NCI-H345 (cell line): ENCODE results near the gene EIF3F.
A peak's percentile ranks its signal among the peaks of the same experiment; 100 is the strongest.

Source experiments
- DNase-seq: peaks from one replicate; lab custom pipeline; 2025; lab: John Stamatoyannopoulos, UW

The EIF3F gene, protein sequence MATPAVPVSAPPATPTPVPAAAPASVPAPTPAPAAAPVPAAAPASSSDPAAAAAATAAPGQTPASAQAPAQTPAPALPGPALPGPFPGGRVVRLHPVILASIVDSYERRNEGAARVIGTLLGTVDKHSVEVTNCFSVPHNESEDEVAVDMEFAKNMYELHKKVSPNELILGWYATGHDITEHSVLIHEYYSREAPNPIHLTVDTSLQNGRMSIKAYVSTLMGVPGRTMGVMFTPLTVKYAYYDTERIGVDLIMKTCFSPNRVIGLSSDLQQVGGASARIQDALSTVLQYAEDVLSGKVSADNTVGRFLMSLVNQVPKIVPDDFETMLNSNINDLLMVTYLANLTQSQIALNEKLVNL

DNA sequence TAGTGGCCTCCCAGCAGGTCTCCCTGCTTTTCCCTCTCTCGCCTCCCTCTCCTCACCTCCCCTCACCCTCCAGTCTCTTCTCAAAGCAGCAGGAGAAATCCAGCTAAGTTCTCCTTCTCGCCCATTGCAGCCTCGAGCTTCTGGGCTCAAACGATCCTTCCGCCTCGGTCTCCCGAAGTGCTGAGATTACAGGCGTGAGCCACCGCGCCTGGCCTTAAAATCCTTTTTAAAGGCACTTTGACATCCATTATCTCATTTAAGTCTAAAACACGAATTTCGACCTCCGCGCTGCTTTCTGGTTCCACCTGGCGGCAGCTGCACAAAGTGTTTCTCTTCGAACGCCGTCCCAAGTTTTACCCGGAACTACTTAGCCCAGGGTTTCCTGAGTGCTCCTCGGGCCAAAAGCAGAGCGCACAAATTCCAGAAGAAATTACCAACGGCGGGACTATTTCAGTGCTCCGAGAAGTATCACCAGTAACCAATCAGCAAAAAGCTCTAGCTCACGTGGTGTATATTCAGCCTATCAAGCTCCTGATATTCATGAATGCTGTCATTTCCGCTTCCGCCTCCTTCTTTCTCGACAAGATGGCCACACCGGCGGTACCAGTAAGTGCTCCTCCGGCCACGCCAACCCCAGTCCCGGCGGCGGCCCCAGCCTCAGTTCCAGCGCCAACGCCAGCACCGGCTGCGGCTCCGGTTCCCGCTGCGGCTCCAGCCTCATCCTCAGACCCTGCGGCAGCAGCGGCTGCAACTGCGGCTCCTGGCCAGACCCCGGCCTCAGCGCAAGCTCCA is at the start of gene EIF3F:
Gene EIF3F (plus strand): TSS at position 570 of the 792 bp plus-strand sequence. CDS start 16 bp downstream, at position 586.
- DNase-seq, result peak; percentile 100

DNA sequence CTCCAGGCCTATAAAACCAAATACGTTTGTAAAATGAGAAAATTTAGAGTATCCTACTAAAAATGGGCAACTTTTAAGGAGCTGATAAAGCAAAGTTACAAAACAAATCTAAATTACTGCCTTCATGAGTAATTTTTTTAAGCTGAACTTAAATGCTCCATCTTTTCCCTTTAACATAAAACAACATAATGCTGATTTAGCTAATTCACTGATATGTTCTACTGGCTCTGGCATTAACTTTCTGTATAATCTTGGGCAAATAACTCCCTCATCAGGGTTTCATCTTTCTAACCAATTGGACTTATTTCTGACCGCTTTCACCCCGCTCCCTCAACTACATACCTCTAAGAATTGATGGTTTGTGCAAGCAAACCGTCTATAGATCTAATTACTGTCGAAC is 46.0 kb upstream of the EIF3F start:
- no peak for DNase-seq

DNA sequence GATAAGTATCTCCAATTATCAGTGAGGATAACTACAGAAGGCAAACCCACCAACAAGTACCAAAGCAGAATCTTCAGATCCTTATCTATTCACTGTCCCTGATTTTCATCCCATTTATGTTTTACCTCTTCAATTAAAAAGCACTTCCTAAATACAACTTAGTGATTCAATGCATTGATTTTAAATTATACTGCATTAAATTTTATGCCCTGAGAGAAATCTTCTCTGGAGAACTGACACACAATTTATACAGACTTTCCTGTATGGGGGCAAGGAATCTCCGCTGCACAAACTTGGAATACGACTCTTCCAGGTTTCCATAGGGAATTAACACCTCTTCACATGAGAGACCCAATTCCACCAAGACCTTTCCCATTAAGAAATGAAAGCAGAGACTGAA is 45.5 kb upstream of the EIF3F start, which contains the start of gene OR10A3:
Gene OR10A3 (minus strand): TSS at position 101 of the 400 bp plus-strand sequence. CDS start 2,188 bp downstream, outside the sequence.
- DNase-seq, result no peak

DNA sequence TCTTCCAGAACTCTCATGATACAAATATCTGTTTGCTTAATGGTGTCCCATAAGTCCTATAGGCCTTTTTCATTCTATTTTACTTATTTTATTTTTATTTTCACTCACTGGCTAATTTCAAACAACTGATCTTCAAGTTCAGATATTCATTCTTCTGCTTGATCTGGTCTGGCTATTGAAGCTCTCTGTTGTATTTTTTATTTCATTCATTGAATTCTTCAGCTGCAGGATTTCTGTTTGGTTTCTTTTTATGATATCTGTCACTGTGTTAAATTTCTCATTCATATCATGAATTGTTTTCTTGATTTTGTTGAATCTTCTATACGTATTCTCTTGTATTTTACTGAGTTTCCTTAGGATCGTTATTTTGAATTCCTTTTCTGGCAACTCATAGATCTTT is 43.0 kb upstream of the EIF3F start:
- DNase-seq, result no peak

DNA sequence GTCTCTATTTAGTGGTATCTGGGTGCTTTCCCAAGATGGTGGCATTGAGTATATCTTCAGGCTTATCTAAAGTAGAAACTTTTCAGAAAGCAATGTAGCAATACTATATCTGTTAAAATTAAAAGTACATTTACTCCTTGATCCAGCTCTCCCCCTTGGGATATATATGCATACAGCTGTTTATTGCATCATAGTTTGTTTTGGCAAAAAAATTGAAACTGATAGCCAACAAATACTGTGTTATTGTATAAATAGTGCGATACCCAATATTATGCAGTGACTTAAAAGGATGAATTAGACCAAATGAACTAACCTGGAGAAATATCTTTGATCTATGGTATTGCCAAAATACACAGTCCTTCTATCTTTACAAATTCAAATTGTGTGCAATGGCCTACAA is 37.2 kb upstream of the EIF3F start:
- no peak for DNase-seq

DNA sequence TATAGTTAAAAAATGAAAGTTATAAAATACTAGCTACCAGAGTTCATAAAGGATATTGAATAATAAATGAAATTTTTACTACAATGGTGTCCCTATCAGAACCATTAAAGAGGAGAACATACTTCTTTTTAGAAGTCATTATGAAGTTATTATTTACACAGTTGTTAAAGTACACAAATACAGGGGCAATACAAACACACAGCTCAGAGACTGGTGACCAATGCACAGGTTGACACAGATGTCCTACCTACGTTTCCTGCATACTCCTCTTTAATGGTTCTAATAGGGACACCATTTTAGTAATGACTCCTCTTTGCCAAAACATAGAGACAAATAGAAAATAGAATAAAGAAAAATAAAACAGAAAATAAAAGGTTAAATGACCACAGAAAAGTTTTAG is 31.9 kb upstream of the EIF3F start:
- no peak for DNase-seq

DNA sequence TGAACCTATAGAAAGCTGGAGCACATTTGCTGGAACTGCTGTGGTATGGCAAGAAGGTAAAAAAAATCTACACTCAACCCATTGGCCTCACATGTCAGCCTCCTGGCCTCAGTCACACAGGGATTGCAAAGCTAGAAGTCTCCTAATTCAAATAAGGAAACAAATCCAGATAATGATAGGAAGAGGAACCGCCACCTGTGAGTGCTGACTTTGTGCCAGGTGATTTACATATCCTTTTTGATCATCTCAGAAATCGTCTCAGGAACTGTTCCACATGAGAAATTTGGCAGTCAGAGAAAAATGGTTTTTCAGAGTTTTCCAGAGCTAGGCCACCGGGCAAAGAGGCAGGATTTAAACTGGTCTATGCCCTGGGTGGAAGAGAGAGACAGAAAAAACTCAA is 22.9 kb upstream of the EIF3F start:
- DNase-seq, result no peak

DNA sequence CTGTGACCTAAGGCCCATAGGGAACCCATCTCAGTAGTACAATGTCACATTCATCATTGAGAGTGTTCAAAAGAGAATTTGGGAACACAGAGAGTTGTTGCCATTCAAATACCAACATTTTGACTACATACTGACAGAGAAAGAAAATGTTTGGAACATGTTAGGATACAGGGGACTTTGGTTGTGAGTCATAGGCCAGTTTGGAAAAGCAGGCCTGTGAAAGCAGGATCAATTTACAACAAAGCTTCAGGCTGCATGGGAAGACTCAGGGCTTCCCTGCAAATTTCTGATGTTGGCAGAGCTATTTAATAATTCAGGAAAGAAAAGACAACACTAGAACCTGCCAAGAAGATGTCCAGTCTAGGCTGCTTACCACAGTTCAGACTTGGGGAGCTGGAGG is 22.3 kb upstream of the EIF3F start:
- no peak for DNase-seq

DNA sequence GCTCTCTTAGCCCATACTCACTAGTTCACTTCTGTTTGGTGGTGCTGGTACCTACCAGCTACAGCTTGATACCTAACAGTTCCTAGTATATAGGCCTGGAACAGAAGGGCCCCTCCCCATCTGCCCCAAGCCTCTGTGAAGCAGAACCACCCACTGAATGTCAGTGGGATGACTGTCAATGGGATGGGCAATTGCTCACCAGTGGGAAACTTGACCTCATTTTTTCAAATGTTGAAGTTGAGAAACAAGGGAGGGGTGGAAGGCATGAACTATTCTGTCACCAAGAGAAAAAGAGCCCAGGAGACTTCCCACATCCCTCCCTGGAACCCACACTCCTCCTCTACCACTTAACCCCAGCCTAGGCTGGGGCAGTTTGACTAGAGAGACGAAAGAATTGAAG is 21.8 kb upstream of the EIF3F start, which contains the start of gene NLRP10:
Gene NLRP10 (minus strand): TSS at position 62 of the 400 bp plus-strand sequence. CDS start 1,952 bp downstream, outside the sequence.
- DNase-seq, result no peak

DNA sequence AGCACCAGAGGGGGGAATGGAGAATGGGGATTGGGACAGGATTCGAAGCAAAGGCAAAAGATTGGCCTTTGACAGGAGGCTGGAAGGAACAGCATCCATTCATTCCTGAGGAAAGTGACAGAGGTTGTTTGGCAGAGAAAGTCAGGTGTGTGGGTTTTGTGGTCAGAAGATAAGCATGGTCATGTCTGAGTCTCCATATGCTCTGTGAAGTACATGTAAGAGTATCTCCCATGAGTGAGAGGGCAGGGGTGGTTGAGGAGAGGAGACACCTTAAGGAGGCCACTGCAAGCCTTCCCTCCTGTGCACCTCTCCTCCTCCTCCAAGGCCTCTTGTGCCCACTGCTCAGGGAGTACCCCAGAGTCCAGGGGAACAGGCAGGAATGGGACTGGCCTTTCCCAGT is 20.0 kb upstream of the EIF3F start:
- no peak for DNase-seq

DNA sequence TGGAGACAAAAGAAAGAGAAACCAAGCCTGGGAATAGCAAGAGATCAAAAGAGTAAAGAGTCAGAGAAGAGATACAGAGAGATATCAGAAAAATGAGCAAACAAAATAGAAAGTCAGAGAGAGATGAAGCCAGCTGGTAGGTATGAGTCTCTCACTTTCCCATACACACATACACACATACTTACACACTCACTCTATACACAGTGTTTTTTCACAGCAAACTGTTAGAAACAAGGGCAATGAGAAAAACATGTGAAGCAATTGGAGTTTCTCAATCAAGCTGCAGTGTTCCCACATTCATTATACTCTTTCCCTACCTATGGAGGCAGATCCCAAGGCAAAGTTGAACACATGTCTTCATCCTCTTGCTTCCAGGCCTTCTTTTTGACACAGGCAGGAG is 19.3 kb upstream of the EIF3F start:
- no peak for DNase-seq

DNA sequence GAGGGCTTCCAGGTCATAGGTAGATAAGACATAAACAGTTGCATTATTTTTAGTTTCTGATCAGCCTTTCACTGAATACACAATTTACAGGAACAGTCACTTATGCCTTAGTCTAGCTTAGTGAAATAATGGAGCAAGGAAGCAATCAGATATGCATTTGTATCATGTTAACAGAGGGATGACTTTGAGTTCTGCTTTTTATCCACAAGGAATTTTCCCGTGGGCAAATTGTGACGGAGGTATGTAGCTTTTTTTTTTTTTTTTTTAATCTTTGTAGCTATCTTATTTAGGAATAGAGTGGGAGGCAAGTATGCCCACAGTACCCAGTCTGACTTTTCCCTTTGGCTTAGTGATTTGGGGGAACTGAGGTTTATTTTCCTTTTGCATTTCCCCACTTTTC is 18.5 kb upstream of the EIF3F start:
- DNase-seq, result no peak

DNA sequence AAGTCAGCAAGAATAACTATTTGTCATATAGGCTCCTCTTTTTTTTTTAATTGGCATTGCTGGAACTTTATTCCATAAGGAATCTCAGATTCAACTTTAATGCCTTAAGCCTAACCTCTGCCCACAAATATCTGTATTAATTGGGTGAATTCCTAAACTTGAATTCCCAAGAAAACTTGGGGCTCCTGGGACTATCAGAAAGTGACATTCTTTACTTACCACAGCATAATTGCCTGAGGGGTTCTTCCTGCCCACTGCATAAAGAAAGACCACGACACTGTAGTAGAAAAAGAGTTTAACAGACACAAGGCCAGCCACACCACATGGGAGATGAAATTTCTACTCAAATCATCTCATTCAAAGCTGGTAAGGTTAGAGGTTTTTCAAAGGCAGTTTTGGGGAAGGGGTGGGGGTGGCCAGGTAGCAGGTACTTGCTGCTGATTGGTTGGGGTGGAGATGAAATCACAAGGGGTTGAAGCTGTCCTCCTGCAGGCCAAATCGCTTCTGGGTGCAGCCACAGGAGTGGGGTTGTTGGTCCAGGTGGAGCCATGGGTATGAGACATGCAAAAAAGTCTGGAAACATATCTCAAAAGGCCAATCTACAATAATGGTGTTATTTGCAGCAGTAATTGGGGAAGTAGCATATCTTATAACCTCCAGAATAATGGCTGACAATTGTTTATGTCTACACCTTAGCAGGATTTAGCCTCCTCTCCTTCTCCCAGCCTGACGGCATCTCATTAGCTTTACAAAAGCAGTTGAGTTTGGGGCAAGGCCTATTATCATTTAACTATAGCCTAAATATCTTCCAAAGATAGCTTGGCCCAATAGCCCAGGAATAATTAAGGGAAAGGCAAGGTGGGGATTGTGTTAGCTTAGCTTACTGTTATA is 17.1 kb upstream of the EIF3F start:
- no peak for DNase-seq

DNA sequence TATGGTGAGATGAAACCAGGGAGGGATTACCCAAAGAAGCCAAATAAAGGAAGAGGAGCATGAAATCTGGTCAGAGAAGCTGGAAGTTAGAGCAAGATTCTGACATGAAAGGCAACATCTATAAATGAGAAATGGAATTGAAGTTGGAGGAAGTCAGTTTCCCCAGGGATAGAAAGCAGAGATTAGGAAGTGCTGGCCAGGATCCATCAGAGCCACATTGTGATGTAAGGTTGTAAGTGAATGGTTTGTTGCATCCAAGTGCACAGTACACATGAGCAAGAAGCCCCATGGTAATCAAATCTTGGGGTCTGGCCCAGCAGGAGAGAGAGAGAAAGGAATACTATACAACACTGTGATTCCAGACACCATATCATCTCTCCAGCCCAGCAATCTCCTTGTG is 15.3 kb upstream of the EIF3F start:
- no peak for DNase-seq

DNA sequence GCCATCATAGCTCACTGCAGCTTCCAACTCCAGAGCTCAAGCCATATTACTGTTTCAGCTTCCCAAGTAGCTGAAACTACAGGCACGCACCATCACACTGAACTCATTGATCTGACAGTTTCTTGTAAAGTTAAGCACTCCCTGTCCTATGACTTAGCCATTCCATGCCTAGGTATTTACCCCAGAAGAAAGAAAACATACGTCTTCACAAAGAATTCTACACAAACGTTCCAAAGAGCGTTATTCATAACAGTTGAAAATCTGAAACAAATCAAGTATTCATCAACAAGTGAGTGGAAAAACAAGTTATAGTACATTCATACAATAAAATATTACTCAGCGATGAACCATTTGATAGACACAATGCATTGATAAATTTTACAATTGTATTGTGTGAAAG is 14.1 kb upstream of the EIF3F start:
- no peak for DNase-seq

DNA sequence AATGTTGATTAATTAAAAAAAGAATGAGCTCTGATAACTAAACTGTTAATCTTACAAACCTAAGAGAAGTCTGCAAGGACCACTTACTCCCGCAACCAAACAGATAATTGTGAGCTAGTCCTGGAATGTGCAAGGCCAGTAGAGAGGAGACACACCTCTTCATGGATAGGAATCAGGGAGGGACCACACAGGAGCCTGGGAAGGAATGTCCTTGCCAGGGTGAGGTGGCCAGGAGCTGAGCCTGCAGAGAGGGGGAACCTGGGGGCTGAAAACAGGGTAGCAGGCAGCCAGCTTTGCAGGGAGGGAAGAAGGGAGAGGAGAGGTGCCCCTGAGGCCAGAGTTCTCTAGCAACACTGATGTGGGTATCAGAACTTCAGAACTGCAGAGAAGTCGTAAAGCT is 12.5 kb upstream of the EIF3F start:
- no peak for DNase-seq

DNA sequence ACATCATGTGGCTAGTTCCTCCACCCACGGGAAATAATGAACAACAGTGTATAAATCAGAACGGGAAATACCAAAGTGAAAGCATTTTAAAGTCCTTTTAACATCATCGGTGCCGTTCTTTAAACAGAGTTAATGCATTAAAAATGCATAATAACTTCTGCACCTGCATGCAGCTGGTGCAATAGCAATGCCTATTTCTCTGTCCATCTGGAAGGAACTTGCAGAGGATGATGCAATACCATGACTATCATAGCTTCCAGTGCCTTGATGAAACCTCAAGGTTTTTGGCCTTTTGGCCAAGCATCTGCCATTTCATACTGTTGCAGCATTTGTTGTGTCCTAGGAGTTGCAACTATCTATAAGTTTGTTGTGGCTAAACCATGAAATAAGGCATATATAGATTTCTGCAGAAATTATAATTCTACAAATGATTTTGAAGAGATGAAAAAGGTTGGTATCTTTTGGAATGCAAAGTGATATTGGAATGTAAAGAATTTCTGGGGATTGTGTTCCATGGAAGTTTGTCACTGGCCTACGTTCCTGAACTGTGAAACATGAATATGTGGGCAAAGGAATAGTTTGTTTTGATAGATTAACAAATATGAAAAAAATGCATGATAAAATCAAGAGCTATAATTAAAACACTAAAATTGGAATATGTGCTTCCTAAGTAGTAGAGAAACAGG is 9.8 kb upstream of the EIF3F start:
- no peak for DNase-seq

DNA sequence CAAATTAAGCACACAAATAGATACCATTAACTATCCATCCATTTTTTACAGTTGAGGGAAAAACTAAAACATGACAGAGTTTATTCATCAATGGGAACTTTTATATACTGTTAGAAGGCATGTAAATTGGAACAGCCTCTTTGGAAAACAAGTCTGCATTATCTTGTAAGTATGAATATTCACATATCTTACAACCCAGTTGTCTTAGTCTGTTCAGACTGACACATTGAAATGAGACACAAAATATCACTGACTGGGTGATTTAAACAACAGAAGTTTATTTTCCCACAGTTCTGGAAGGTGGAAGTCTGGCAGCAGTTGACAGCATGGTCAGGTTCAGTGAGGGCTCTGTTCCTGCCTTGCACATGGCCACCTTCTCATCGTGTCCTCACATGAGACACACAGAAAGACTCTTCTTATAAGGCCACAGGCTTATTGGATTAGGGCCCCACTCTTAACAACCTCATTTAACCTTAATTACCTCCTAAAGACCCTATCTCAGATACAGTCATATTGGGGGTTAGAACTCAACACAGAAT is 5.4 kb upstream of the EIF3F start:
- no peak for DNase-seq

DNA sequence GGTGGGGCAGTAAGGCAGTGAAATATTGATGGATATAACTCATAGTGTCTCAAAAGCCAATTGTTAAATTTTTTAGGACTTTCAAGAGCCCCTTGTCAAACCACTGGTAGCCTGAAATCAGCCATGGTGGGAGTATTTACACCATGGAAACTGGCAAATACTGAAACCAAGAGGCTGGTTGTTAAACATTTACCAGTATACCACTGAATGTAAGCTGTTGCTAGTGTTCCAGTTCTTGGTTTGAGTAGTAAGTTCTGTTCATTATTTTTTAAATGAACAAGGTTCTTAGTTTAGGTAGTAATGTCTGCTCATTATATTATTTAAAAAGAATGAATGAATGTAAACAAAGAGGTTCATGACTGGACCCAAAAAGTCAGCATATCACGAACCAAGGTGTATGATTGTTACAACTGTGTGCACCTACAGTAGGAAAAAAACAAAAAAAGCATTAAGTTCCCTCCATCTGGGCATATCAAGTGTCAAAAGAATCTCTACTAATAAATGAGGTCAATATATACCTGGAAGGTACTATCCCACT is 4.5 kb upstream of the EIF3F start:
- DNase-seq, result no peak

DNA sequence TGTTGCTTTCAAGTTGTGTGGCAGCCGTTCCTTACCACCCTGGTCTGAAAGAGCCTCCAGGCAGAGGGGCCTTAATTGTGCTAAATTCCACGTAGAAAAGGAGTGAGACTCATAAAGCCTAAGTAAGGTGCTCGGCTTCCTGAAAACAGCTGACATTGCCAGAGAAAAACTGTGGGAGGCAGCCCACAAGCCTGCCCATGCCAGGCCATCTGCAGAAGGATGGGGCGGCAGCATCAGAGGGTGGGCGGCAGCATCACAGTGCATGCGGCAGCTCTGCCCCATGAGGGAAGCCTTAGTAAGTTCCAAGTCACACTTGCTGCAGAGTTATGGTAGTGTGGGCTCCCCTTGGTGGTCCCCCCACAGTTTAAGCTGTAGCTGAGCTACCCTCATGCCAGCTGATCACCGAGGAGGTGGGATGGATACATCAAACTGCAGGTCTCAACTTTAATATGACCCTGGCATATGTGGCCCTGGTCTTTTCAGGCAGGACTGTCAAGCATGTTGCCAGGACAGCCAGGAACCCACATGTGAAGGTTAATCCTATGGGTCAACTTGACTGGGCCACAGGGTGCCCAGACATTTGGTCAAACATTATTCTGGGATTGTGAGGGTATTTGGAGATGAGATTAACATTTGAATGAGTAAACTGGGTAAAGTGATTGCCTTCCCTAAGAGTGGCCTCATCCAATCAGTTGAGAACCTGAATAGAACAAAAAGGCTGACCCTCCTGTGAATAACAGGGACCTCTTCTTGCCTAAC is 3.1 kb upstream of the EIF3F start:
- DNase-seq, result no peak
